Mammary epithelial cell (primary cell): ENCODE data around the gene ROMO1.

Experiments used
- CTCF ChIP-seq, 2 donors: IDR thresholded peaks in 1 of 2; conservative IDR thresholded peaks in 1 of 2; 2 replicates each; pipeline ENCODE4 v1.5.1; 2011 to 2012; ENCODE audit warnings: inconsistent platforms in 2 of 2, low read length in 2 of 2, mild to moderate bottlenecking in 2 of 2, control low read depth in 1 of 2, low read depth in 1 of 2; ENCODE audit not compliant: insufficient read depth in 1 of 2; ENCODE audit errors: extremely low read depth in 1 of 2
- EZH2 ChIP-seq: IDR thresholded peaks from 2 replicates; pipeline ENCODE4 v1.6.1; 2012; ENCODE audit warnings: low read length, inconsistent platforms, borderline replicate concordance

GRCh38 chr20:35653430-35653734 is 45.8 kb upstream of the ROMO1 start:
- TF ChIP-seq EZH2: no peak
- TF ChIP-seq CTCF (conservative IDR thresholded peaks at IDR 0.05 in 1 of 2, IDR thresholded peaks at IDR 0.05 in 1 of 2; ENCODE audit: extremely low read depth in 1 of 2, insufficient read depth in 1 of 2, low read depth in 1 of 2, low read length in 2 of 2): no peak
